Central memory CD4-positive, alpha-beta T cell (primary cell): ENCODE data around the gene PTPA.

Source experiments
- DNase-seq: peaks from one replicate; pipeline ENCODE4 v3.0.0; 2022
- total RNA-seq, 3 experiments: gene quantifications; one replicate each; lab custom pipeline; 2026; lab: John Stamatoyannopoulos, UW

The PTPA gene
- total RNA-seq = 27.4 to 71.6 (median 53.7) reads per million in 3 experiments

GRCh38 chr9:129110740-129111527 lies at the start of gene PTPA, which contains the start of gene CRAT:
Gene PTPA (plus strand): TSS chr9:129111415. CDS start chr9:129111601, 186 bp downstream.
Gene CRAT (minus strand): TSS chr9:129110793. CDS start chr9:129110509, 284 bp downstream.
- DNase-seq = peak; percentile 89

GRCh38 chr9:129063061-129063460 lies 48.2 kb upstream of the PTPA start:
- no peak for DNase-seq

GRCh38 chr9:129064499-129064908 lies 46.7 kb upstream of the PTPA start:
- DNase-seq = no peak

GRCh38 chr9:129068110-129068509 lies 43.1 kb upstream of the PTPA start:
- no peak for DNase-seq

- DNase-seq = peak; percentile 63
Measured at GRCh38 chr9:129068990-129069861, 42.0 kb upstream of the PTPA start.

GRCh38 chr9:129069862-129070641 lies 41.2 kb upstream of the PTPA start:
- DNase-seq = no peak

GRCh38 chr9:129070696-129071525 lies 40.3 kb upstream of the PTPA start:
- no peak for DNase-seq

GRCh38 chr9:129071526-129072126 lies 39.6 kb upstream of the PTPA start:
- DNase-seq = peak; percentile 24

GRCh38 chr9:129072171-129072570 lies 39.0 kb upstream of the PTPA start:
- DNase-seq = no peak

GRCh38 chr9:129073404-129073803 lies 37.8 kb upstream of the PTPA start:
- DNase-seq = peak; percentile 63

GRCh38 chr9:129074106-129074505 lies 37.1 kb upstream of the PTPA start:
- no peak for DNase-seq

- DNase-seq = no peak
Measured at GRCh38 chr9:129075996-129076639, 35.1 kb upstream of the PTPA start.

- DNase-seq = no peak
Measured at GRCh38 chr9:129076640-129077037, 34.6 kb upstream of the PTPA start.

- DNase-seq = no peak
Measured at GRCh38 chr9:129077236-129077635, 34.0 kb upstream of the PTPA start.

- DNase-seq = no peak
Measured at GRCh38 chr9:129078691-129079503, 32.3 kb upstream of the PTPA start.

GRCh38 chr9:129079829-129080228 lies 31.4 kb upstream of the PTPA start:
- no peak for DNase-seq

- DNase-seq = no peak
Measured at GRCh38 chr9:129080298-129080600, 31.0 kb upstream of the PTPA start.

GRCh38 chr9:129080601-129081387 lies 30.4 kb upstream of the PTPA start, which contains the start of gene DOLPP1:
Gene DOLPP1 (plus strand): TSS chr9:129081111. CDS start chr9:129081132, 21 bp downstream.
- peak; percentile 99 for DNase-seq

GRCh38 chr9:129081388-129081904 lies 29.8 kb upstream of the PTPA start:
- no peak for DNase-seq
